ENCODE results near the gene DDX59. TPM values are rescaled to one million over a fixed set of nuclear protein-coding genes. Genes with fewer than 3 reads are reported as not detected.

The DDX59 gene
- total RNA-seq, 1 experiment from 2014 or later, result 24.6 TPM

- intact Hi-C loops (cut with micrococcal nuclease), result no loop called here
- H4K20me1 ChIP-seq (ENCODE audit: low read length), result no peaks in the 10 kb centered on the region
- no peaks in the 10 kb centered on the region for H3K4me1 ChIP-seq (ENCODE audit: insufficient read depth, low read length)
- no peak for ATAC-seq
- no peak for DNase-seq
- no peaks in the 10 kb centered on the region for H3K36me3 ChIP-seq (ENCODE audit: low read depth, low read length)
- H3K4me3 ChIP-seq (ENCODE audit: low read length), result no peak overlapping the region
- no peaks in the 10 kb centered on the region for H3F3A ChIP-seq (ENCODE audit: low read length, unreplicated experiment)
- BruUV-seq (replicated peaks), result no TSS peak
- no peak overlapping the region for H3K27ac ChIP-seq (ENCODE audit: low read length)
- H3K9ac ChIP-seq (ENCODE audit: low read length), result no peak overlapping the region
- H3K27me3 ChIP-seq (ENCODE audit: low read length), result no peaks in the 10 kb centered on the region
- H3K4me2 ChIP-seq (ENCODE audit: low read length), result no peak overlapping the region
- no peak overlapping the region for H2AFZ ChIP-seq (ENCODE audit: low read length)
- H3K79me2 ChIP-seq (ENCODE audit: low read length), result no peaks in the 10 kb centered on the region
- POLR2A ChIA-PET (ENCODE audit: unreplicated experiment), result interaction anchor here (0.6 to 0.9 kb wide), 2 partner anchors 110 to 168 kb away, joined by 3 to 6 read pairs; no protein-coding TSS in a partner anchor
- H3K9me2 ChIP-seq (replicated peaks; ENCODE audit: low read length), result no peaks in the 10 kb centered on the region
- CTCF ChIA-PET, result interaction anchor here (0.6 kb wide), 1 partner anchor 172 kb away, joined by 3 read pairs; no protein-coding TSS in a partner anchor
- H3K9me3 ChIP-seq (ENCODE audit: low read length), result no peaks in the 10 kb centered on the region
- TF ChIP-seq EZH2phosphoT487 (IDR thresholded peaks at IDR 0.05; ENCODE audit: borderline replicate concordance, low read length), result no peak
These were observed 42.0 kb downstream of the DDX59 start for GRCh38 chr1:200627575-200628222.

DNA sequence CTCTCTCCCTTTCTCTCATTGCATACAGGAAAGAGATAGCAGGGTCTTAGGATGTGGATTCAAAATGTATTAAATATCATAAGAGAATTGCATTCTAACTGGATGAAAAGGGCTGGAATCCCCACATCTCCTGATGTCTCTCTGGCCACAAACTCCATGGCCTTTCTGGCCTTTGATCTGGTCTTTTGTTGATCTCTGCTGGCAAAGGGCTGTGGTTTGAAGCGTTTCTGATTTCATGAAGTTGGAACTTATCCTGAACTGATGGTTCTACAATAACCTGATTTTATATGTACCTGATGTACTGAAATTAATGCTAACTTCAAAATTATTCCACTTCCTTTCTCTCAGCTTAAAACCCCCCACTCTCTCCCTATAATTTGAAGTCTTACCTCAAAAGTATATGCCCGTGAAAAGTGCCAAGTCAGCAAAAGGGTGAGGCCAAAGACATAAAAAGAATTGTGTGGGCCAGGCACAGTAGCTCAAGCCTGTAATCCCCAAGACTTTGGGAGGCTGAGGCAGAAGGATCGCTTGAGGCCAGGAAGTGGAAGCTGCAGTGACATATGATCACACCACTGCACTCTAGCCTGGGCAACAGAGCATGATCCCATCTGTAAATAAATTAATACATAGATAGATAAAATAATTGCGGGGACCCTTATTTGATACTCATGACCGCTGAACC is 42.7 kb downstream of the DDX59 start:
- POLR2A ChIA-PET (ENCODE audit: unreplicated experiment), result interaction anchor here (0.5 to 0.9 kb wide), 2 partner anchors 111 to 154 kb away, joined by 4 to 6 read pairs; no protein-coding TSS in a partner anchor
- DNase-seq, result no peak
- Histone ChIP-seq H4K20me1 (ENCODE audit: low read length) (no peaks in the 10 kb centered on the region), H3K9me3 (ENCODE audit: low read length) (no peaks in the 10 kb centered on the region), H3K79me2 (ENCODE audit: low read length) (no peaks in the 10 kb centered on the region), H3F3A (ENCODE audit: low read length, unreplicated experiment) (no peaks in the 10 kb centered on the region), H2AFZ (ENCODE audit: low read length) (no peak overlapping the region), H3K4me1 (ENCODE audit: insufficient read depth, low read length) (no peaks in the 10 kb centered on the region; the same call in 1 of the 2 replicates), H3K4me3 (ENCODE audit: low read length) (no peak overlapping the region), H3K36me3 (ENCODE audit: low read depth, low read length) (no peaks in the 10 kb centered on the region), H3K4me2 (ENCODE audit: low read length) (no peak overlapping the region), H3K27ac (ENCODE audit: low read length) (no peak overlapping the region), H3K9me2 (replicated peaks; ENCODE audit: low read length) (no peaks in the 10 kb centered on the region), H3K27me3 (ENCODE audit: low read length) (no peaks in the 10 kb centered on the region), H3K9ac (ENCODE audit: low read length) (no peak overlapping the region)
- BruUV-seq (replicated peaks), result no TSS peak
- ATAC-seq, result no peak
- no peak for TF ChIP-seq EZH2phosphoT487 (IDR thresholded peaks at IDR 0.05; ENCODE audit: borderline replicate concordance, low read length)
- TF ChIP-seq EZH2 (IDR thresholded peaks at IDR 0.05; ENCODE audit: low read length, unreplicated experiment), result no peak
- intact Hi-C loops (cut with micrococcal nuclease), result no loop called here
- CTCF ChIA-PET, result interaction anchor here (0.6 kb wide), 1 partner anchor 173 kb away, joined by 3 read pairs; no protein-coding TSS in a partner anchor

DNA sequence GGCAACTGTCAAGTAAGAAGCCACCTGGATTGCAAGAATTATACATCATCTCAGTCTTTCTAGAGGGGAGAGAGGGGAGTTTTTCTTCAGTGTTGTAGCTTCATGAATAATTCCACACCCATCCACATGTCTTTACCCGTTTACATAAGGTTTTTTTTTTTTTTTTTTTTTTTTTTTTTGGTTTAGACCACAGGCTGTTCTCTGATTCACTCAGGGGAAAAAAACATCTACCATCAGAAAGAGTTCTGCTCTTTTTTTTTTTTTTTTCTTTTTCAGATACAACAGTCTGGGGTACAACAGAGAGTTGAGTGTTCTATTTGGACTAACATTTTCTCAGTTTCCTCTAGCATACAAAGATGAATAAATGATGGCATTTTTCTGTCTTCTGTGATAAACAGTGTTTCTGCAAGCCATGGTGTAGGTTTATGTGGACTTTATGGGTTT is 44.3 kb downstream of the DDX59 start:
- intact Hi-C loops (cut with micrococcal nuclease), result no loop called here
- Histone ChIP-seq H3K27ac (ENCODE audit: low read length) (no peak overlapping the region), H3K4me3 (ENCODE audit: low read length) (no peak overlapping the region), H3K36me3 (ENCODE audit: low read depth, low read length) (no peaks in the 10 kb centered on the region), H3F3A (ENCODE audit: low read length, unreplicated experiment) (no peaks in the 10 kb centered on the region), H2AFZ (ENCODE audit: low read length) (no peak overlapping the region), H3K27me3 (ENCODE audit: low read length) (no peaks in the 10 kb centered on the region), H3K9me3 (ENCODE audit: low read length) (no peaks in the 10 kb centered on the region), H3K9ac (ENCODE audit: low read length) (no peak overlapping the region), H3K9me2 (replicated peaks; ENCODE audit: low read length) (no peaks in the 10 kb centered on the region), H3K4me2 (ENCODE audit: low read length) (no peak overlapping the region), H4K20me1 (ENCODE audit: low read length) (no peaks in the 10 kb centered on the region), H3K4me1 (ENCODE audit: insufficient read depth, low read length) (peaks cover 4% of the 10 kb centered on the region; the same call in 1 of the 2 replicates), H3K79me2 (ENCODE audit: low read length) (peaks cover under 1% of the 10 kb centered on the region)
- TF ChIP-seq EZH2phosphoT487 (IDR thresholded peaks at IDR 0.05; ENCODE audit: borderline replicate concordance, low read length) (no peak), EZH2 (IDR thresholded peaks at IDR 0.05; ENCODE audit: low read length, unreplicated experiment) (no peak)
- TF ChIP-seq, protein P1, sequence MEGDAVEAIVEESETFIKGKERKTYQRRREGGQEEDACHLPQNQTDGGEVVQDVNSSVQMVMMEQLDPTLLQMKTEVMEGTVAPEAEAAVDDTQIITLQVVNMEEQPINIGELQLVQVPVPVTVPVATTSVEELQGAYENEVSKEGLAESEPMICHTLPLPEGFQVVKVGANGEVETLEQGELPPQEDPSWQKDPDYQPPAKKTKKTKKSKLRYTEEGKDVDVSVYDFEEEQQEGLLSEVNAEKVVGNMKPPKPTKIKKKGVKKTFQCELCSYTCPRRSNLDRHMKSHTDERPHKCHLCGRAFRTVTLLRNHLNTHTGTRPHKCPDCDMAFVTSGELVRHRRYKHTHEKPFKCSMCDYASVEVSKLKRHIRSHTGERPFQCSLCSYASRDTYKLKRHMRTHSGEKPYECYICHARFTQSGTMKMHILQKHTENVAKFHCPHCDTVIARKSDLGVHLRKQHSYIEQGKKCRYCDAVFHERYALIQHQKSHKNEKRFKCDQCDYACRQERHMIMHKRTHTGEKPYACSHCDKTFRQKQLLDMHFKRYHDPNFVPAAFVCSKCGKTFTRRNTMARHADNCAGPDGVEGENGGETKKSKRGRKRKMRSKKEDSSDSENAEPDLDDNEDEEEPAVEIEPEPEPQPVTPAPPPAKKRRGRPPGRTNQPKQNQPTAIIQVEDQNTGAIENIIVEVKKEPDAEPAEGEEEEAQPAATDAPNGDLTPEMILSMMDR (conservative IDR thresholded peaks at IDR 0.05; ENCODE audit: low read depth, low read length), result no peak
- BruUV-seq (replicated peaks), result no TSS peak
- ChIA-PET CTCF (interaction anchor here (0.6 kb wide), 1 partner anchor 314 kb away, joined by 4 read pairs; no protein-coding TSS in a partner anchor), POLR2A (ENCODE audit: unreplicated experiment) (no interaction called here)
- ATAC-seq (no peak), DNase-seq (no peak)

All from PC-3 (cell line).